Subcutaneous abdominal adipose tissue (tissue), 5 donors: ENCODE results near the gene ABR.

Experiments used
- H3K27ac ChIP-seq: one replicate; pipeline ENCODE4 v1.7.0; 2013; ENCODE audit warnings: low read depth, mild to moderate bottlenecking, inconsistent platforms, low read length, moderate library complexity
- H3K27me3 ChIP-seq, 5 donors: one replicate each; pipeline ENCODE4 v1.7.0; 2013; ENCODE audit warnings: low read length in 5 of 5, inconsistent platforms in 1 of 5; ENCODE audit not compliant: control insufficient read depth in 5 of 5, insufficient read depth in 4 of 5
- H3K36me3 ChIP-seq, 5 donors: one replicate each; pipeline ENCODE4 v1.7.0; 2013; ENCODE audit warnings: low read length in 5 of 5; ENCODE audit not compliant: control insufficient read depth in 5 of 5, insufficient read depth in 5 of 5
- H3K4me1 ChIP-seq, 5 donors: one replicate each; pipeline ENCODE4 v1.7.0; 2013; ENCODE audit warnings: low read length in 5 of 5, mild to moderate bottlenecking in 3 of 5, moderate library complexity in 1 of 5; ENCODE audit not compliant: control insufficient read depth in 5 of 5, insufficient read depth in 5 of 5
- H3K4me3 ChIP-seq, 5 donors: one replicate each; pipeline ENCODE4 v1.7.0; 2013; ENCODE audit warnings: low read length in 5 of 5, low read depth in 1 of 5
- H3K9ac ChIP-seq, 5 donors: one replicate each; pipeline ENCODE4 v1.7.0; 2013; ENCODE audit warnings: low read length in 5 of 5, mild to moderate bottlenecking in 4 of 5, moderate library complexity in 3 of 5
- H3K9me3 ChIP-seq, 5 donors: one replicate each; pipeline ENCODE4 v1.7.0; 2013; ENCODE audit warnings: low read length in 5 of 5; ENCODE audit not compliant: control insufficient read depth in 5 of 5
- donor health status: healthy.
- donor health status: healthy.
- donor health status: healthy.
- donor health status: healthy.
- donor health status: healthy.

The ABR gene

GRCh38 chr17:1036171-1036844 is 143.5 kb downstream of the ABR start:
- Histone ChIP-seq H3K9me3 (no peaks in the 10 kb centered on the region), H3K4me1 (peaks cover 2 to 34% (median 29%) of the 10 kb centered on the region in 5 donors), H3K27me3 (no peaks in the 10 kb centered on the region), H3K4me3 (no peak overlapping the region), H3K9ac (no peak overlapping the region), H3K36me3 (peaks cover 0 to 23% (median 7%) of the 10 kb centered on the region in 5 donors), H3K27ac (no peak overlapping the region)

GRCh38 chr17:1035546-1036170 is 144.1 kb downstream of the ABR start:
- Histone ChIP-seq H3K9ac (no peak overlapping the region), H3K4me1 (peaks cover 2 to 34% (median 32%) of the 10 kb centered on the region in 5 donors), H3K27me3 (no peaks in the 10 kb centered on the region), H3K27ac (no peak overlapping the region), H3K4me3 (no peak overlapping the region), H3K9me3 (no peaks in the 10 kb centered on the region), H3K36me3 (peaks cover 0 to 23% (median 7%) of the 10 kb centered on the region in 5 donors)

GRCh38 chr17:1034652-1035210 is 145.1 kb downstream of the ABR start:
- Histone ChIP-seq H3K9me3 (no peaks in the 10 kb centered on the region), H3K4me3 (no peak overlapping the region), H3K27ac (no peak overlapping the region), H3K27me3 (no peaks in the 10 kb centered on the region), H3K9ac (no peak overlapping the region), H3K4me1 (peaks cover 0 to 34% (median 30%) of the 10 kb centered on the region in 5 donors), H3K36me3 (peaks cover 0 to 23% (median 7%) of the 10 kb centered on the region in 5 donors)

- Histone ChIP-seq H3K9ac (no peak overlapping the region), H3K9me3 (no peaks in the 10 kb centered on the region), H3K4me3 (no peak overlapping the region), H3K27me3 (no peaks in the 10 kb centered on the region), H3K27ac (no peak overlapping the region), H3K4me1 (peaks cover 0 to 26% (median 21%) of the 10 kb centered on the region in 5 donors), H3K36me3 (peaks cover 0 to 23% (median 7%) of the 10 kb centered on the region in 5 donors)
These were observed 146.3 kb downstream of the ABR start for GRCh38 chr17:1033503-1033902.

- H3K9ac ChIP-seq, result no peak overlapping the region
- H3K4me1 ChIP-seq, result peaks cover 0 to 25% (median 23%) of the 10 kb centered on the region in 5 donors
- no peaks in the 10 kb centered on the region for H3K27me3 ChIP-seq
- peaks cover 0 to 30% (median 7%) of the 10 kb centered on the region in 5 donors for H3K36me3 ChIP-seq
- no peak overlapping the region for H3K27ac ChIP-seq
- H3K9me3 ChIP-seq, result no peaks in the 10 kb centered on the region
- H3K4me3 ChIP-seq, result no peak overlapping the region
These were observed 147.4 kb downstream of the ABR start for GRCh38 chr17:1032391-1032790.

GRCh38 chr17:1031711-1032110 is 148.1 kb downstream of the ABR start:
- H3K27me3 ChIP-seq, result no peaks in the 10 kb centered on the region
- H3K27ac ChIP-seq, result no peak overlapping the region
- peaks cover 0 to 31% (median 7%) of the 10 kb centered on the region in 5 donors for H3K36me3 ChIP-seq
- no peak overlapping the region for H3K4me3 ChIP-seq
- no peak overlapping the region for H3K9ac ChIP-seq
- no peaks in the 10 kb centered on the region for H3K9me3 ChIP-seq
- H3K4me1 ChIP-seq, result peaks cover 0 to 32% (median 30%) of the 10 kb centered on the region in 5 donors

- Histone ChIP-seq H3K4me1 (peaks cover 0 to 32% (median 30%) of the 10 kb centered on the region in 5 donors), H3K4me3 (peak overlapping the region; percentile 10 to 39 (median 18)), H3K27me3 (no peaks in the 10 kb centered on the region), H3K27ac (no peak overlapping the region), H3K9ac (peak overlapping the region in 1 of 5 donors; percentile 31), H3K9me3 (no peaks in the 10 kb centered on the region), H3K36me3 (peaks cover 0 to 35% (median 12%) of the 10 kb centered on the region in 5 donors)
These were observed 148.9 kb downstream of the ABR start for GRCh38 chr17:1030684-1031532.

GRCh38 chr17:1029922-1030644 is 149.7 kb downstream of the ABR start:
- H3K9me3 ChIP-seq, result no peaks in the 10 kb centered on the region
- H3K4me3 ChIP-seq, result peak overlapping the region in 4 of 5 donors; percentile 10 to 32 (median 24)
- peak overlapping the region in 1 of 5 donors; percentile 31 for H3K9ac ChIP-seq
- peaks cover 0 to 35% (median 12%) of the 10 kb centered on the region in 5 donors for H3K36me3 ChIP-seq
- H3K4me1 ChIP-seq, result peaks cover 0 to 32% (median 30%) of the 10 kb centered on the region in 5 donors
- no peak overlapping the region for H3K27ac ChIP-seq
- H3K27me3 ChIP-seq, result no peaks in the 10 kb centered on the region

GRCh38 chr17:1029196-1029921 is 150.4 kb downstream of the ABR start:
- Histone ChIP-seq H3K27ac (no peak overlapping the region), H3K9ac (no peak overlapping the region), H3K4me1 (peaks cover 0 to 32% (median 30%) of the 10 kb centered on the region in 5 donors), H3K36me3 (peaks cover 0 to 30% (median 12%) of the 10 kb centered on the region in 5 donors), H3K4me3 (no peak overlapping the region), H3K27me3 (no peaks in the 10 kb centered on the region), H3K9me3 (no peaks in the 10 kb centered on the region)
